Measurements from ENCODE around the gene RMRP.

DNA sequence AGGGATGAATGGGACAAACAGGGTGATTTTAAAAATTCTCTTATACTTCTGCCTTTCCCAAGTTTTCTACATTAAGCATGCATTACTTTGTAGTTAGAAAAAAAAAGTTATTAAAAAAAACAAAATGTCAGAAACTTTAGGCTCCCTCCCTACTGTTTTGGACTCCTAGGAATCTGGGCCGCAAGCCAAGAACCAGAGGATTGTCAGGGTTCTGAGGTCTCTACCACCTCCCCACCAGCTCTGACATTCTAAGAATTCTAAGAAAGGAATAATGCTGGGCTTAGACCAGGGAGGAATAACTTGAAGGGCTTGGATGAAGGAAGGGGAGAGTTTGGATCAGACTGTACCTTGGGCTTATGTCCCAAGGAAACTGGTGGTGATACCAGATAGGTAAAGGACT lies 8.2 kb upstream of the RMRP start:
- TF ChIP-seq, protein P1, sequence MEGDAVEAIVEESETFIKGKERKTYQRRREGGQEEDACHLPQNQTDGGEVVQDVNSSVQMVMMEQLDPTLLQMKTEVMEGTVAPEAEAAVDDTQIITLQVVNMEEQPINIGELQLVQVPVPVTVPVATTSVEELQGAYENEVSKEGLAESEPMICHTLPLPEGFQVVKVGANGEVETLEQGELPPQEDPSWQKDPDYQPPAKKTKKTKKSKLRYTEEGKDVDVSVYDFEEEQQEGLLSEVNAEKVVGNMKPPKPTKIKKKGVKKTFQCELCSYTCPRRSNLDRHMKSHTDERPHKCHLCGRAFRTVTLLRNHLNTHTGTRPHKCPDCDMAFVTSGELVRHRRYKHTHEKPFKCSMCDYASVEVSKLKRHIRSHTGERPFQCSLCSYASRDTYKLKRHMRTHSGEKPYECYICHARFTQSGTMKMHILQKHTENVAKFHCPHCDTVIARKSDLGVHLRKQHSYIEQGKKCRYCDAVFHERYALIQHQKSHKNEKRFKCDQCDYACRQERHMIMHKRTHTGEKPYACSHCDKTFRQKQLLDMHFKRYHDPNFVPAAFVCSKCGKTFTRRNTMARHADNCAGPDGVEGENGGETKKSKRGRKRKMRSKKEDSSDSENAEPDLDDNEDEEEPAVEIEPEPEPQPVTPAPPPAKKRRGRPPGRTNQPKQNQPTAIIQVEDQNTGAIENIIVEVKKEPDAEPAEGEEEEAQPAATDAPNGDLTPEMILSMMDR (IDR thresholded peaks at IDR 0.05) = no peak
- TF ChIP-seq POLR2A (IDR thresholded peaks at IDR 0.05) = no peak

All from heart left ventricle (tissue), 13 donors.